GM12801 (cell line): ENCODE data around the gene ADAMTS8.

Experiments
- TF ChIP-seq, protein P1 (sequence below): IDR thresholded peaks from one replicate; pipeline ENCODE4 v1.5.1; 2011; ENCODE audit warnings: control low read depth; ENCODE audit not compliant: insufficient read length; ENCODE audit errors: extremely low read depth

The ADAMTS8 gene, protein sequence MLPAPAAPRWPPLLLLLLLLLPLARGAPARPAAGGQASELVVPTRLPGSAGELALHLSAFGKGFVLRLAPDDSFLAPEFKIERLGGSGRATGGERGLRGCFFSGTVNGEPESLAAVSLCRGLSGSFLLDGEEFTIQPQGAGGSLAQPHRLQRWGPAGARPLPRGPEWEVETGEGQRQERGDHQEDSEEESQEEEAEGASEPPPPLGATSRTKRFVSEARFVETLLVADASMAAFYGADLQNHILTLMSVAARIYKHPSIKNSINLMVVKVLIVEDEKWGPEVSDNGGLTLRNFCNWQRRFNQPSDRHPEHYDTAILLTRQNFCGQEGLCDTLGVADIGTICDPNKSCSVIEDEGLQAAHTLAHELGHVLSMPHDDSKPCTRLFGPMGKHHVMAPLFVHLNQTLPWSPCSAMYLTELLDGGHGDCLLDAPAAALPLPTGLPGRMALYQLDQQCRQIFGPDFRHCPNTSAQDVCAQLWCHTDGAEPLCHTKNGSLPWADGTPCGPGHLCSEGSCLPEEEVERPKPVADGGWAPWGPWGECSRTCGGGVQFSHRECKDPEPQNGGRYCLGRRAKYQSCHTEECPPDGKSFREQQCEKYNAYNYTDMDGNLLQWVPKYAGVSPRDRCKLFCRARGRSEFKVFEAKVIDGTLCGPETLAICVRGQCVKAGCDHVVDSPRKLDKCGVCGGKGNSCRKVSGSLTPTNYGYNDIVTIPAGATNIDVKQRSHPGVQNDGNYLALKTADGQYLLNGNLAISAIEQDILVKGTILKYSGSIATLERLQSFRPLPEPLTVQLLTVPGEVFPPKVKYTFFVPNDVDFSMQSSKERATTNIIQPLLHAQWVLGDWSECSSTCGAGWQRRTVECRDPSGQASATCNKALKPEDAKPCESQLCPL

DNA sequence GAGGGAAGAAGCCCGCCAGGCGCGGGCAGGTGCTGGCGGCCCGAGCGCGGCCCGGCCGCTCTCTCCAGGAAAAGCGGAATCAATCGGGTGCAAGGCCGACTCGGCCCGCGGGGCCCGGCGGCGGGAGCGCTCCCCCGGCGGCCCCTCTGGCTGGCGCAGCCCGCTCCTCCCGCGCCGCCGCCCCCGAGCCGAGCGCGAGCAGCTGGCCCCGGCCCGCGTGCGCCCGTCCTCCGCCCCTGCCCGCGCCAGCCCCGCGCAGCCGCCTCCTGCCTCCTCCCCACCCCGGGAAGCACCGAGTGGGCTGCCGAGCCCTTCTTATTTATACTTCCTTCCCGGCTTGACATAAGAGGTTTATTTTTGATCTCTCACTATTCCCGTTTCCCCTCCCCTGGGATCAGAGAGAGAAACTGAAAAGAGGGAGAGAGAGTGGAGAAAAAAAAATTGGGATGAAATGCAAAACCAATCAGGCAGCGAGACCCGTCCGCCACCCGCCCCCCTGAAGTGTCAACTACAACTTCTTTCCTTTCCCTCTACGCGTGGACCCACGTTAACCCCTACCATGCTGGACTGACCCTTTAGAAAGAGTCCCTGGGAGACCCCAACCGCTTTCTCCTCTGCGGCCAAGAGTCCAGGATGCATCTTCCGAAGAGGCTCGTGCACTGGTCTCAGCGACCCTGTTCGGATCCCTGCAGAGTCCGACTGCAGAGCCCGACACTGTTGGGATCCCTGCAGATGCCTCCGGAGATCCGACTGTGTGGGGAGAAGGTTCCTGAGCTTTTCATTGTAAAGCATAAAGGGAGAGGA is at the start of gene ADAMTS8:
ADAMTS8 (minus strand) TSS at position 294 of the 804 bp plus-strand sequence. CDS start 323 bp downstream, outside the sequence.
- TF ChIP-seq, protein P1, sequence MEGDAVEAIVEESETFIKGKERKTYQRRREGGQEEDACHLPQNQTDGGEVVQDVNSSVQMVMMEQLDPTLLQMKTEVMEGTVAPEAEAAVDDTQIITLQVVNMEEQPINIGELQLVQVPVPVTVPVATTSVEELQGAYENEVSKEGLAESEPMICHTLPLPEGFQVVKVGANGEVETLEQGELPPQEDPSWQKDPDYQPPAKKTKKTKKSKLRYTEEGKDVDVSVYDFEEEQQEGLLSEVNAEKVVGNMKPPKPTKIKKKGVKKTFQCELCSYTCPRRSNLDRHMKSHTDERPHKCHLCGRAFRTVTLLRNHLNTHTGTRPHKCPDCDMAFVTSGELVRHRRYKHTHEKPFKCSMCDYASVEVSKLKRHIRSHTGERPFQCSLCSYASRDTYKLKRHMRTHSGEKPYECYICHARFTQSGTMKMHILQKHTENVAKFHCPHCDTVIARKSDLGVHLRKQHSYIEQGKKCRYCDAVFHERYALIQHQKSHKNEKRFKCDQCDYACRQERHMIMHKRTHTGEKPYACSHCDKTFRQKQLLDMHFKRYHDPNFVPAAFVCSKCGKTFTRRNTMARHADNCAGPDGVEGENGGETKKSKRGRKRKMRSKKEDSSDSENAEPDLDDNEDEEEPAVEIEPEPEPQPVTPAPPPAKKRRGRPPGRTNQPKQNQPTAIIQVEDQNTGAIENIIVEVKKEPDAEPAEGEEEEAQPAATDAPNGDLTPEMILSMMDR, result no peak

DNA sequence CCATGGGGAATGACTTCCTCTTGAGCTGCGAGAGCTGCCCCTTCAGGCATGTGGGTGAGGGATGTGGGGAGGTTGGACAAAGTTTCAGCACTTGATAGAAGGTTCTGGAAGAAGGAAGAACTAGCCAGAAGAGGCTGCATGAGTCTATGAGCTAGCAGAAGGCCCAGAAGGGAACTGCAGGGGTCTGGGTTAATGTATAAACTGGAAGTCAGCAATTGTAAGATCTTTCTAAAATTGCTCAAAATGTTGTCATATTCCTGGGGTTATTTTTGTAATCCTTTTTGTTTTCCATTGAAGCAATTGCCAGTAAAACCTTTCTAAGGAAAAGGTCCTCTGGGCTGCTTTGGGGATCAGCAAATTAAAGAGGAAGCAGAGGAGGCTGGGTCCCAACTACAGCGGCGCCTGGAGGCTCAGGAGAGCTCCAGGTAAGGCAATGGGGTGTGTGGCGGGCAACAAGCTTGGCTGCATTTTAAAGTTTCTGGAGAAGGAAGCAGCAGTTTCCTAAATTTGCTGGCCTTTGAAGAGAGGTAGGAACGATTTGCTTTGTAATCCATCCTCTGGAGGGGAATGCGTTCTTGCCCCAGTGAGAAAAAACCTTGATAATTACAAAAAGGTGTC is 49.3 kb upstream of the ADAMTS8 start:
- TF ChIP-seq, protein P1, result no peak

DNA sequence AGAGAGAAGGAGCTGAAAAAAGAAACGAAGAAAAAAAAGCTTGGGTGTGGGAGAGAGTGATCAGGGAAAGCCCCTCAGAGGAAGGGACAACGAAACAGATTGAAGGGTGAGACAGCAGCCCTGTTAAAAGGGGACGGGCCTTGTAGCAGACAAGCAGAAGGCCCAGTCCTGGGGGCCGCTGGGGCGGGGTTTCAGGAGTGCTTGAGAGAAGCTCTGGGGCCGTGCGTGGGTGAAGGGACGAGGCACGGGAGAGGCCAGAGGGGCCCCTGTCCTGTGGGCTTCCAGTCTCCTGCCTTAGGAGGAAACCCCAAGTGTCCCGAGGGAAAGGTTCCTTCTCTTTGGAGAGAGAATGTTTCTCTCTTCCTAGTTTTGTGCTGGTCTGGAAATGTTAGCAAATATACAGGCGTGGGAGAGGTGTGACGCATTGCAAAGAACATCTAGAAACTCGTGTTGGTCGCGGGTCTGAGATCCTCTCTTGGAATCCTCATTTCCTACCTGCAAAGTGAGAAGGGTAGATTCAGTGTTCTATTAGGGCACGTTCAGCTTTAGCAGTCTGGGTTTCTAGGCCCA is 48.6 kb upstream of the ADAMTS8 start:
- TF ChIP-seq, protein P1, result no peak

DNA sequence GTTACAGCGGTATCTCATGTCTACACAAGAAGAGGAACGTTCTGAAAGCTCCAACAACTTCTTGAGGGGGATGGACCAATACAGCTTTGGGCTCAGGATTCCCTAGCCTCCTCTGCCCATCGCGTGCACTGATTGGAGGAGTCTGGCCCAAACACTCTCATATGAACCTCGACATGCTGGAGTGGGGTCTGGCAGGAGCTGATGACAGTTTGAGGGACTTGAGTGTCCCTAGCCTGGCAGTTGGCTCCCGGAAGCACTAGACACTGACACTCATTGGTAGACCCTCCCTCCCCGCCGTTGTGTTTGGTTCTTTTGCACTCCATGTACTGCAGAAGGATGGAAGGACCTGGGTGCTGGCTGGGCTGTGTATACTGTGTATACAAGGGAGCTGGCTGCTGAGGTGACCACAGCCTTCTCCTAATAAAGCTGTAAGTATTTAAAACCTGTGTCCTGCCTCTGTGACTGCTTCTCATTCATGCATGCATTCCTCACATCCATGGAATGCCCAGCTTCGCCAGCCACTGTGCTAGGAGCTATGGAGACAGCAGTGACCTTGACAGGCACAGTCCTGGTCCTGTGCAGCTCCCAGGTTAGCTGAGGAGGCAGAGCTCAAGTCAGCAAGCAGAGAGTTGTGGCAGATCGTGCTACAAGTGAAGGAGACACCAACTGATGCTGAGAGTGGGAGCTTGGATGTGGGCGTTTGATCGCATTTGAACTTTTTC is 48.0 kb upstream of the ADAMTS8 start:
- TF ChIP-seq, protein P1, result no peak

DNA sequence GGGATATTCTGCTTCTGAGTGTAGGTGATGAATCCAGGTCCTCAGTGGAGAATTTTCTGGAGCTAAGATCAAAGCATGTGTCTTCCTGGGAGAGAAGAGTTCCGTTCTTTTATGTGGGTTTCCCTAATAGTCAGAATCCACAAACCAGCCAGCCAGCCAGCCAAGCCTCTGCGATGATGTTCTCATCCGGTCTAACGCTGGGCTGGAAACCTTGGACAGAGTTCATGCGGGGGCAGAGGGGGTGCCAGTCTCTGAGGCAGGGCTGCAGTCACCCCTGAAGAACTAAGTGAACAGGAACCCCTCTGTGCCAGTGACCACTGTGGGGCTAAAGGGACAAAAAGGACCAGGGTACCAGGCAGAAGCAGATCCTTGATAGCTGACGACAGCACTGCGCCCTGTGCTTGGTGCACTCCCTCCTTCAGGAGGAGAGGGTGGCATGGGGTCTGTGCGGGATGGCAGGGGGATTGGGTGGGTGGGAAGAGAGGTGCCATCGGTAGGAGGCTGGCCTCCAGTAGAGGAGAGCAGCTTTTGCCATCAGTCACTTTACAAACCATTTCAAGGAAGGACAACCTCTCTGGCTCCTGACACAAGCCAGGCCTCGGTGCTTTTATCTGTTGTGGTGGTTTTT is 47.1 kb upstream of the ADAMTS8 start:
- TF ChIP-seq, protein P1, result no peak
